GM18867 (cell line): ENCODE data around the gene RFX2.
A peak's percentile ranks its signal among the peaks of the same experiment; 100 is the strongest.

Experiments used
- ATAC-seq: cut with Tn5 transposase; IDR thresholded peaks from one replicate; pipeline ENCODE4 v1.9.1; 2021; ENCODE audit warnings: mild to moderate bottlenecking, moderate library complexity; ENCODE audit not compliant: unreplicated experiment

The RFX2 gene

GRCh38 chr19:6105444-6105843, 4.9 kb downstream of the RFX2 start:
- ATAC-seq = no peak

- no peak for ATAC-seq
Measured at GRCh38 chr19:6103894-6104293, 6.4 kb downstream of the RFX2 start.

- ATAC-seq = no peak
Measured at GRCh38 chr19:6103217-6103644, 7.1 kb downstream of the RFX2 start.

GRCh38 chr19:6101991-6102390, 8.3 kb downstream of the RFX2 start:
- no peak for ATAC-seq

GRCh38 chr19:6101291-6101825, 8.9 kb downstream of the RFX2 start:
- no peak for ATAC-seq

- no peak for ATAC-seq
Measured at GRCh38 chr19:6100284-6100915, 9.9 kb downstream of the RFX2 start.

GRCh38 chr19:6099599-6099998, 10.7 kb downstream of the RFX2 start:
- ATAC-seq = no peak

- ATAC-seq = no peak
Measured at GRCh38 chr19:6099033-6099432, 11.3 kb downstream of the RFX2 start.

- ATAC-seq = no peak
Measured at GRCh38 chr19:6098574-6098973, 11.7 kb downstream of the RFX2 start.

- ATAC-seq = no peak
Measured at GRCh38 chr19:6097911-6098310, 12.4 kb downstream of the RFX2 start.

- ATAC-seq = no peak
Measured at GRCh38 chr19:6095760-6096159, 14.5 kb downstream of the RFX2 start.

- ATAC-seq = no peak
Measured at GRCh38 chr19:6092329-6093286, 17.7 kb downstream of the RFX2 start.

- ATAC-seq = no peak
Measured at GRCh38 chr19:6091771-6092291, 18.5 kb downstream of the RFX2 start.

- ATAC-seq = no peak
Measured at GRCh38 chr19:6090634-6091033, 19.7 kb downstream of the RFX2 start.

GRCh38 chr19:6088602-6089049, 21.7 kb downstream of the RFX2 start:
- ATAC-seq = no peak

- peak; percentile 68 for ATAC-seq
Measured at GRCh38 chr19:6087074-6087571, 23.2 kb downstream of the RFX2 start.

GRCh38 chr19:6086068-6086788, 24.1 kb downstream of the RFX2 start:
- ATAC-seq = no peak

GRCh38 chr19:6084821-6085220, 25.5 kb downstream of the RFX2 start:
- no peak for ATAC-seq

- ATAC-seq = no peak
Measured at GRCh38 chr19:6079107-6079506, 31.2 kb downstream of the RFX2 start.

- no peak for ATAC-seq
Measured at GRCh38 chr19:6078068-6078467, 32.2 kb downstream of the RFX2 start.
